ENCODE results near the gene SPINT3. TPM values are rescaled to one million over a fixed set of nuclear protein-coding genes. Genes with fewer than 3 reads are reported as not detected.
A peak's percentile ranks its signal among the peaks of the same experiment; 100 is the strongest.

Gene SPINT3
- total and polyA plus RNA-seq, 10 of the 15 experiments (the other 5 are each of a cell fraction or from before 2014, with no cell fraction given), result not detected

- Histone ChIP-seq H4K20me1 (ENCODE audit: control insufficient read depth, insufficient read depth) (no peaks in the 10 kb centered on the region), H3K9ac (ENCODE audit: control insufficient read depth, insufficient read depth, low read length) (no peak overlapping the region), H3K36me3 (ENCODE audit: control insufficient read depth in 2 of 2, insufficient read depth in 2 of 2, low read length in 1 of 2) (no peaks in the 10 kb centered on the region), H3K4me2 (ENCODE audit: control insufficient read depth, insufficient read depth) (no peak overlapping the region), H3K79me2 (ENCODE audit: control insufficient read depth, insufficient read depth, low read length) (no peaks in the 10 kb centered on the region), H3K9me3 (replicated peaks; ENCODE audit: control insufficient read depth, insufficient read depth, low read length) (no peaks in the 10 kb centered on the region), H3K4me1 (ENCODE audit: control insufficient read depth, insufficient read depth, low read length) (no peaks in the 10 kb centered on the region), H3K27ac (ENCODE audit: control insufficient read depth, insufficient read depth) (no peak overlapping the region), H3K4me3 (no peak overlapping the region), H3K27me3 (replicated peaks in 1 of 2; ENCODE audit: control insufficient read depth in 2 of 2, insufficient read depth in 2 of 2, low read length in 1 of 2) (peaks cover 0 to 21% of the 10 kb centered on the region in 2 experiments), H2AFZ (ENCODE audit: control insufficient read depth, low read depth, low read length) (no peak overlapping the region)
- DNase-seq (ENCODE audit: low read depth, low spot score) (no peak), FAIRE-seq (no peak), ATAC-seq (no peak)
- CTCF ChIA-PET, result interaction anchor here (1.1 kb wide), 1 partner anchor 307 kb away, joined by 5 read pairs; no protein-coding TSS in a partner anchor
- WGBS (ENCODE audit: insufficient coverage, insufficient replicate concordance, low lambda C conversion rate, missing lambda C conversion rate), result 0% methylated on average over 4 of the region's 4 CpGs
- SMC1A ChIA-PET (ENCODE audit: uncharacterized antibody, unreplicated experiment), result no interaction called here
- POLR2A ChIA-PET, result no interaction called here
- RAD21 ChIA-PET (ENCODE audit: unreplicated experiment), result interaction anchor here (0.6 kb wide), 1 partner anchor 145 kb away, joined by 3 read pairs; no protein-coding TSS in a partner anchor
- no peak for TF ChIP-seq RUNX3 (IDR thresholded peaks at IDR 0.05; ENCODE audit: low read length)
- TF ChIP-seq PBX3 (IDR thresholded peaks at IDR 0.05; ENCODE audit: insufficient replicate concordance, low read depth, low read length), result no peak
- no peak for TF ChIP-seq CHD4 (IDR thresholded peaks at IDR 0.05)
- TF ChIP-seq NBN (IDR thresholded peaks at IDR 0.05), result no peak
- in situ Hi-C loops (cut with MboI) (no loop called here), intact Hi-C loops (cut with micrococcal nuclease; ENCODE audit: unreplicated experiment) (no loop called here)
- BruUV-seq (replicated peaks), result no TSS peak
Measured at GRCh38 chr20:45463709-45464108, 51.7 kb downstream of the SPINT3 start.

- ChIA-PET POLR2A (no interaction called here), CTCF (interaction anchor here (0.6 to 2.2 kb wide), 5 partner anchors 21 to 524 kb away, joined by 3 to 13 read pairs (median 3); no protein-coding TSS in a partner anchor), SMC1A (ENCODE audit: uncharacterized antibody, unreplicated experiment) (interaction anchor here (1.7 kb wide), 1 partner anchor 10 kb away, joined by 7 read pairs; no protein-coding TSS in a partner anchor), RAD21 (ENCODE audit: unreplicated experiment) (interaction anchor here (0.6 to 1.5 kb wide), 2 partner anchors 144 to 308 kb away, joined by 3 to 4 read pairs; no protein-coding TSS in a partner anchor)
- Histone ChIP-seq H3K4me1 (ENCODE audit: control insufficient read depth, insufficient read depth, low read length) (no peaks in the 10 kb centered on the region), H3K9ac (ENCODE audit: control insufficient read depth, insufficient read depth, low read length) (no peak overlapping the region), H3K36me3 (ENCODE audit: control insufficient read depth in 2 of 2, insufficient read depth in 2 of 2, low read length in 1 of 2) (no peaks in the 10 kb centered on the region), H3K79me2 (ENCODE audit: control insufficient read depth, insufficient read depth, low read length) (no peaks in the 10 kb centered on the region), H3K4me3 (no peak overlapping the region), H3K4me2 (ENCODE audit: control insufficient read depth, insufficient read depth) (no peak overlapping the region), H3K27ac (ENCODE audit: control insufficient read depth, insufficient read depth) (no peak overlapping the region), H2AFZ (ENCODE audit: control insufficient read depth, low read depth, low read length) (no peak overlapping the region), H3K27me3 (replicated peaks in 1 of 2; ENCODE audit: control insufficient read depth in 2 of 2, insufficient read depth in 2 of 2, low read length in 1 of 2) (peaks cover 0 to 19% of the 10 kb centered on the region in 2 experiments; a peak in 3 of 4 replicates), H4K20me1 (ENCODE audit: control insufficient read depth, insufficient read depth) (no peaks in the 10 kb centered on the region), H3K9me3 (replicated peaks; ENCODE audit: control insufficient read depth, insufficient read depth, low read length) (no peaks in the 10 kb centered on the region)
- in situ Hi-C loops (cut with MboI), result no loop called here
- ATAC-seq (no peak), DNase-seq (ENCODE audit: low read depth, low spot score) (no peak), FAIRE-seq (peak; percentile 18)
- TF ChIP-seq ATF3 (IDR thresholded peaks at IDR 0.05; ENCODE audit: borderline replicate concordance, extremely low read depth, low read depth, low read length) (no peak), ZBTB40 (IDR thresholded peaks at IDR 0.05; ENCODE audit: borderline replicate concordance) (no peak), LARP7 (IDR thresholded peaks at IDR 0.05) (no peak), RCOR1 (conservative IDR thresholded peaks at IDR 0.05; ENCODE audit: low read depth, low read length) (no peak)
- no TSS peak for BruUV-seq (replicated peaks)
- 63% methylated on average over 6 of the region's 6 CpGs for WGBS (ENCODE audit: insufficient coverage, insufficient replicate concordance, low lambda C conversion rate, missing lambda C conversion rate)
- intact Hi-C loops (cut with micrococcal nuclease; ENCODE audit: unreplicated experiment), result no loop called here
Measured at GRCh38 chr20:45462711-45463509, 52.5 kb downstream of the SPINT3 start.

Data from GM12878 (cell line).